ENCODE measurements around the gene GRIN3A. TPM values are rescaled to one million over a fixed set of nuclear protein-coding genes. Genes with fewer than 3 reads are reported as not detected.

GRIN3A gene
- total RNA-seq: not detected
- not detected for total RNA-seq (2013)

- H3K4me3 ChIP-seq (ENCODE audit: low read length): no peak within 1 kb of the TSS
- Mint-ChIP-seq H3K4me1 (no peaks in the 10 kb centered on the region), H3K27ac (no peak within 1 kb of the TSS), H3K27me3 (ENCODE audit: low read depth in 2 of 2) (peaks cover 26 to 27% of the 10 kb centered on the region in 2 donors), H3K36me3 (peaks cover 16% of the 10 kb centered on the region), H3K4me3 (peak within 1 kb of the TSS; percentile 4), H3K9me3 (peaks cover 5 to 7% of the 10 kb centered on the region in 2 donors)
- no peak within 1 kb of the TSS for H3K27ac ChIP-seq (ENCODE audit: low read length)
- no peaks in the 10 kb centered on the region for H3K36me3 ChIP-seq (ENCODE audit: control insufficient read depth, insufficient read depth, low read length)
- peaks cover 15% of the 10 kb centered on the region for H3K27me3 ChIP-seq (ENCODE audit: control insufficient read depth, insufficient read depth, low read length)
- TF ChIP-seq, protein P1, sequence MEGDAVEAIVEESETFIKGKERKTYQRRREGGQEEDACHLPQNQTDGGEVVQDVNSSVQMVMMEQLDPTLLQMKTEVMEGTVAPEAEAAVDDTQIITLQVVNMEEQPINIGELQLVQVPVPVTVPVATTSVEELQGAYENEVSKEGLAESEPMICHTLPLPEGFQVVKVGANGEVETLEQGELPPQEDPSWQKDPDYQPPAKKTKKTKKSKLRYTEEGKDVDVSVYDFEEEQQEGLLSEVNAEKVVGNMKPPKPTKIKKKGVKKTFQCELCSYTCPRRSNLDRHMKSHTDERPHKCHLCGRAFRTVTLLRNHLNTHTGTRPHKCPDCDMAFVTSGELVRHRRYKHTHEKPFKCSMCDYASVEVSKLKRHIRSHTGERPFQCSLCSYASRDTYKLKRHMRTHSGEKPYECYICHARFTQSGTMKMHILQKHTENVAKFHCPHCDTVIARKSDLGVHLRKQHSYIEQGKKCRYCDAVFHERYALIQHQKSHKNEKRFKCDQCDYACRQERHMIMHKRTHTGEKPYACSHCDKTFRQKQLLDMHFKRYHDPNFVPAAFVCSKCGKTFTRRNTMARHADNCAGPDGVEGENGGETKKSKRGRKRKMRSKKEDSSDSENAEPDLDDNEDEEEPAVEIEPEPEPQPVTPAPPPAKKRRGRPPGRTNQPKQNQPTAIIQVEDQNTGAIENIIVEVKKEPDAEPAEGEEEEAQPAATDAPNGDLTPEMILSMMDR (IDR thresholded peaks at IDR 0.05): no peak
- WGBS (ENCODE audit: insufficient coverage): 4% methylated on average over 25 of the region's 26 CpGs
- H3K4me1 ChIP-seq (ENCODE audit: control insufficient read depth, insufficient read depth, low read length): no peaks in the 10 kb centered on the region
- DNase-seq (no peak), ATAC-seq (no peak)
- intact Hi-C loops (cut with micrococcal nuclease): no loop called here
- no peaks in the 10 kb centered on the region for H3K9me3 ChIP-seq (ENCODE audit: control insufficient read depth, insufficient read depth, low read length)
These were observed at the start of gene GRIN3A for GRCh38 chr9:101738566-101739183. GRIN3A (minus strand) TSS chr9:101738647; CDS start chr9:101737979, 668 bp downstream.

- ATAC-seq: no peak
- Mint-ChIP-seq H3K4me3 (no peak overlapping the region), H3K36me3 (no peaks in the 10 kb centered on the region), H3K27ac (no peak overlapping the region), H3K4me1 (no peaks in the 10 kb centered on the region), H3K9me3 (peaks cover 0 to 2% of the 10 kb centered on the region in 2 donors), H3K27me3 (ENCODE audit: low read depth in 2 of 2) (no peaks in the 10 kb centered on the region)
- Histone ChIP-seq H3K9me3 (ENCODE audit: control insufficient read depth, insufficient read depth, low read length) (no peaks in the 10 kb centered on the region), H3K27me3 (ENCODE audit: control insufficient read depth, insufficient read depth, low read length) (no peaks in the 10 kb centered on the region), H3K36me3 (ENCODE audit: control insufficient read depth, insufficient read depth, low read length) (no peaks in the 10 kb centered on the region), H3K27ac (ENCODE audit: low read length) (no peak overlapping the region), H3K4me3 (ENCODE audit: low read length) (no peak overlapping the region), H3K4me1 (ENCODE audit: control insufficient read depth, insufficient read depth, low read length) (no peaks in the 10 kb centered on the region)
- WGBS (ENCODE audit: insufficient coverage): 56% methylated on average over 1 of the region's 1 CpG
- no peak for DNase-seq
- intact Hi-C loops (cut with micrococcal nuclease): no loop called here
- TF ChIP-seq, protein P1 (IDR thresholded peaks at IDR 0.05): no peak
These were observed 49.4 kb upstream of the GRIN3A start for GRCh38 chr9:101787891-101788290.

- intact Hi-C loops (cut with micrococcal nuclease): no loop called here
- ATAC-seq: no peak
- Histone ChIP-seq H3K4me1 (ENCODE audit: control insufficient read depth, insufficient read depth, low read length) (no peaks in the 10 kb centered on the region), H3K36me3 (ENCODE audit: control insufficient read depth, insufficient read depth, low read length) (no peaks in the 10 kb centered on the region), H3K27ac (ENCODE audit: low read length) (no peak overlapping the region), H3K9me3 (ENCODE audit: control insufficient read depth, insufficient read depth, low read length) (no peaks in the 10 kb centered on the region), H3K27me3 (ENCODE audit: control insufficient read depth, insufficient read depth, low read length) (no peaks in the 10 kb centered on the region), H3K4me3 (ENCODE audit: low read length) (no peak overlapping the region)
- H3K27ac Mint-ChIP-seq: no peak overlapping the region
- no peak overlapping the region for H3K4me3 Mint-ChIP-seq
- no peaks in the 10 kb centered on the region for H3K4me1 Mint-ChIP-seq
- TF ChIP-seq, protein P1 (IDR thresholded peaks at IDR 0.05): no peak
- 83% methylated on average over 3 of the region's 4 CpGs for WGBS (ENCODE audit: insufficient coverage)
- H3K36me3 Mint-ChIP-seq: no peaks in the 10 kb centered on the region
- peaks cover 7 to 9% of the 10 kb centered on the region in 2 donors for H3K9me3 Mint-ChIP-seq
- DNase-seq: no peak
- no peaks in the 10 kb centered on the region for H3K27me3 Mint-ChIP-seq (ENCODE audit: low read depth in 2 of 2)
These were observed 39.9 kb upstream of the GRIN3A start for GRCh38 chr9:101778332-101778731.

DNA sequence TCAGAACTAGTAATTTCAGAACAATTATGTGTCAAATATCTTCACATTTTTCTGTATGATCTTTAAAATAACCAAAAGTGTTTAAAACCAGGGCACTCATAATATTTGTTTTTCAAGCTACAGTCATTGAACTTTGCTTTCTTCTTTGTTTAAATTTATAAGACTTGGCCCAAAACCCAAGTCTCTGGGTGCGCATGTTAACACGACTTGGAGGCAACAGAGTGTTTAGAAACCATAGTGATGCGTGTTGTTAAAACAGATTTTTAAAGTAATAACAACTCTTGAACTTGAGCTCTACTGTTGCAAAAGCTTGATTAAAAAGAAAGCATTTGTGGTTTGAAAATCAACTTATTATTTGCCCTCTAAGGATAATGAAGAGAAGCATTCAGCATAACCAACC is 26.0 kb upstream of the GRIN3A start:
- Mint-ChIP-seq H3K9me3 (peaks cover 4 to 8% of the 10 kb centered on the region in 2 donors), H3K27ac (no peak overlapping the region), H3K4me1 (no peaks in the 10 kb centered on the region), H3K36me3 (no peaks in the 10 kb centered on the region), H3K27me3 (ENCODE audit: low read depth in 2 of 2) (no peaks in the 10 kb centered on the region), H3K4me3 (no peak overlapping the region)
- no peaks in the 10 kb centered on the region for H3K27me3 ChIP-seq (ENCODE audit: control insufficient read depth, insufficient read depth, low read length)
- peaks cover 3% of the 10 kb centered on the region for H3K9me3 ChIP-seq (ENCODE audit: control insufficient read depth, insufficient read depth, low read length)
- H3K4me1 ChIP-seq (ENCODE audit: control insufficient read depth, insufficient read depth, low read length): no peaks in the 10 kb centered on the region
- WGBS (ENCODE audit: insufficient coverage): 97% methylated on average over 3 of the region's 3 CpGs
- no peak for ATAC-seq
- H3K27ac ChIP-seq (ENCODE audit: low read length): no peak overlapping the region
- intact Hi-C loops (cut with micrococcal nuclease): no loop called here
- TF ChIP-seq, protein P1 (IDR thresholded peaks at IDR 0.05): no peak
- no peak for DNase-seq
- H3K4me3 ChIP-seq (ENCODE audit: low read length): no peak overlapping the region
- H3K36me3 ChIP-seq (ENCODE audit: control insufficient read depth, insufficient read depth, low read length): no peaks in the 10 kb centered on the region
